ENCODE results near the gene TMEM141. TPM values are rescaled to one million over a fixed set of nuclear protein-coding genes. Genes with fewer than 3 reads are reported as not detected.

TMEM141 gene
- polyA plus RNA-seq, 1 donor from 2014 or later: 30.1 TPM

GRCh38 chr9:136804509-136805206 is 13.5 kb downstream of the TMEM141 start:
- Histone ChIP-seq H2AFZ (ENCODE audit: low read depth, low read length) (no peak overlapping the region), H3K27me3 (ENCODE audit: insufficient read depth, low read depth, low read length) (no peaks in the 10 kb centered on the region), H3K9me3 (ENCODE audit: low read length) (no peaks in the 10 kb centered on the region), H3K9me2 (ENCODE audit: insufficient read depth, low read length) (no peaks in the 10 kb centered on the region), H3K9ac (ENCODE audit: low read length) (no peak overlapping the region), H3K4me3 (ENCODE audit: low read length) (no peak overlapping the region), H4K20me1 (ENCODE audit: insufficient read depth) (no peaks in the 10 kb centered on the region), H3K36me3 (ENCODE audit: insufficient read depth, low read length) (no peaks in the 10 kb centered on the region), H3F3A (ENCODE audit: insufficient read depth, low read length, poor library complexity, severe bottlenecking) (no peaks in the 10 kb centered on the region), H3K4me2 (ENCODE audit: low read length) (no peak overlapping the region), H3K27ac (ENCODE audit: low read length) (no peak overlapping the region), H3K79me2 (replicated peaks; ENCODE audit: insufficient read depth, low read length) (peaks cover 12% of the 10 kb centered on the region)
- no peak for TF ChIP-seq EZH2 (IDR thresholded peaks at IDR 0.05; ENCODE audit: borderline replicate concordance, insufficient read depth, low read length, poor library complexity, severe bottlenecking)
- TF ChIP-seq CTCF (IDR thresholded peaks at IDR 0.05; ENCODE audit: poor library complexity, severe bottlenecking): no peak
- TF ChIP-seq EP300 (conservative IDR thresholded peaks at IDR 0.05; ENCODE audit: poor library complexity, severe bottlenecking): no peak
- no peak for TF ChIP-seq TAF1 (IDR thresholded peaks at IDR 0.05; ENCODE audit: low read depth)
- no peak for TF ChIP-seq SMC3 (conservative IDR thresholded peaks at IDR 0.05; ENCODE audit: poor library complexity)
- no peak for TF ChIP-seq POLR2AphosphoS5 (IDR thresholded peaks at IDR 0.05)
- no peak for TF ChIP-seq REST (IDR thresholded peaks at IDR 0.05; ENCODE audit: borderline replicate concordance)
- no peak for TF ChIP-seq MXI1 (conservative IDR thresholded peaks at IDR 0.05; ENCODE audit: poor library complexity, severe bottlenecking)
- no peak for TF ChIP-seq RAD21 (conservative IDR thresholded peaks at IDR 0.05)

- no peaks in the 10 kb centered on the region for H3K9me3 ChIP-seq (ENCODE audit: low read length)
Measured at GRCh38 chr9:136805207-136805740, 14.1 kb downstream of the TMEM141 start.

More at GRCh38 chr9:136805207-136805740, 14.1 kb downstream of the TMEM141 start:
- Histone ChIP-seq H3K9ac (ENCODE audit: low read length) (no peak overlapping the region), H4K20me1 (ENCODE audit: insufficient read depth) (no peaks in the 10 kb centered on the region), H3K36me3 (ENCODE audit: insufficient read depth, low read length) (no peaks in the 10 kb centered on the region), H3K4me2 (ENCODE audit: low read length) (no peak overlapping the region), H3K79me2 (replicated peaks; ENCODE audit: insufficient read depth, low read length) (peaks cover 18% of the 10 kb centered on the region), H3F3A (ENCODE audit: insufficient read depth, low read length, poor library complexity, severe bottlenecking) (no peaks in the 10 kb centered on the region), H3K9me2 (ENCODE audit: insufficient read depth, low read length) (no peaks in the 10 kb centered on the region), H3K27ac (ENCODE audit: low read length) (no peak overlapping the region), H3K27me3 (ENCODE audit: insufficient read depth, low read depth, low read length) (no peaks in the 10 kb centered on the region), H2AFZ (ENCODE audit: low read depth, low read length) (no peak overlapping the region), H3K4me3 (ENCODE audit: low read length) (no peak overlapping the region)
- no peak for TF ChIP-seq EZH2 (IDR thresholded peaks at IDR 0.05; ENCODE audit: borderline replicate concordance, insufficient read depth, low read length, poor library complexity, severe bottlenecking)
- no peak for TF ChIP-seq MXI1 (conservative IDR thresholded peaks at IDR 0.05; ENCODE audit: poor library complexity, severe bottlenecking)
- TF ChIP-seq REST (IDR thresholded peaks at IDR 0.05; ENCODE audit: borderline replicate concordance): no peak
- no peak for TF ChIP-seq TAF1 (IDR thresholded peaks at IDR 0.05; ENCODE audit: low read depth)
- no peak for TF ChIP-seq EP300 (conservative IDR thresholded peaks at IDR 0.05; ENCODE audit: poor library complexity, severe bottlenecking)
- no peak for TF ChIP-seq POLR2AphosphoS5 (IDR thresholded peaks at IDR 0.05)
